CD4-positive, alpha-beta T cell (primary cell): ENCODE data around the gene DISP3. TPM values are rescaled to one million over a fixed set of nuclear protein-coding genes. Genes with fewer than 3 reads are reported as not detected.

Experiments
- ATAC-seq: fragments of 200-7000 bp; cut with Tn5 transposase; one replicate; pipeline ENCODE4 v1.10.0; 2022; ENCODE audit warnings: mild to moderate bottlenecking; ENCODE audit not compliant: poor library complexity
- CTCF ChIA-PET: fragments of 350-600 bp; sonication (Branson Sonifier 250); formaldehyde crosslinking; loops from one replicate; lab custom pipeline; 2021; ENCODE audit warnings: antibody characterized with exemption, inconsistent platforms; lab: Charles Lee
- POLR2A ChIA-PET: fragments of 350-600 bp; sonication (Branson Sonifier 250); formaldehyde crosslinking; loops from one replicate; lab custom pipeline; 2021; ENCODE audit warnings: antibody characterized with exemption, inconsistent platforms; lab: Charles Lee
- DNase-seq, 14 experiments: peaks; one replicate each; pipeline ENCODE4 v3.0.0-alpha.2; 2013 to 2020; ENCODE audit warnings: mixed read lengths in 2 of 14
- H3K27ac ChIP-seq, 2 donors: one replicate each; pipeline versions ENCODE4 v1.5.1 to v1.7.0; 2013; ENCODE audit warnings: low read length in 2 of 2, low read depth in 1 of 2, mild to moderate bottlenecking in 1 of 2
- H3K27me3 ChIP-seq, 2 experiments: 1 replicate in 1 of 2; 2 replicates in 1 of 2; pipeline versions ENCODE4 v1.6.1 to v1.7.0; 2013; ENCODE audit warnings: low read length in 2 of 2, control low read depth in 1 of 2, mild to moderate bottlenecking in 1 of 2, moderate library complexity in 1 of 2; ENCODE audit not compliant: insufficient read depth in 2 of 2, control insufficient read depth in 1 of 2
- H3K36me3 ChIP-seq: one replicate; pipeline ENCODE4 v1.6.1; 2013; ENCODE audit warnings: low read length, control low read depth; ENCODE audit not compliant: insufficient read depth
- H3K4me1 ChIP-seq: one replicate; pipeline ENCODE4 v1.6.1; 2013; ENCODE audit warnings: low read length, control low read depth; ENCODE audit not compliant: insufficient read depth
- H3K4me3 ChIP-seq: one replicate; pipeline ENCODE4 v1.5.1; 2013; ENCODE audit warnings: mild to moderate bottlenecking, low read length, moderate library complexity
- H3K9me3 ChIP-seq, 2 experiments: 1 replicate in 1 of 2; 2 replicates in 1 of 2; pipeline versions ENCODE4 v1.6.1 to v1.7.0; 2013; ENCODE audit warnings: low read length in 2 of 2, mild to moderate bottlenecking in 2 of 2, control low read depth in 1 of 2, moderate library complexity in 1 of 2; ENCODE audit not compliant: control insufficient read depth in 1 of 2, insufficient read depth in 1 of 2
- H3K27ac Mint-ChIP-seq: one replicate; pipeline ENCODE4 v1.8.0; 2020; ENCODE audit warnings: mixed read lengths
- H3K27me3 Mint-ChIP-seq: one replicate; pipeline ENCODE4 v1.8.0; 2021; ENCODE audit warnings: mixed read lengths
- H3K36me3 Mint-ChIP-seq: one replicate; pipeline ENCODE4 v1.8.0; 2021; ENCODE audit warnings: low read depth, mixed read lengths
- H3K4me1 Mint-ChIP-seq: one replicate; pipeline ENCODE4 v1.8.0; 2021; ENCODE audit warnings: low read depth, mixed read lengths
- H3K4me3 Mint-ChIP-seq: one replicate; pipeline ENCODE4 v1.8.0; 2020; ENCODE audit warnings: mild to moderate bottlenecking, mixed read lengths
- H3K9me3 Mint-ChIP-seq: one replicate; pipeline ENCODE4 v1.8.0; 2020; ENCODE audit warnings: mixed read lengths
- intact Hi-C, 2 experiments: fragments of 100-400 bp; cut with DNase I in 1 of 2; cut with micrococcal nuclease in 1 of 2; formaldehyde crosslinking; loops; one replicate each; pipeline versions ENCODE4 v1.15.1 to v1.9.0; 2023 to 2025; cut with DNase I, micrococcal nuclease
- total RNA-seq, 174 experiments: library from RNA in 2 of 174; stranded (reverse) in 2 of 174; gene quantifications; one replicate each; pipeline ENCODE4 v1.2.3 and lab custom pipeline; 2021 to 2026
- TF ChIP-seq, protein P1 (sequence below): fragments of 200-600 bp; IDR thresholded peaks from one replicate; pipeline ENCODE4 v1.8.0; 2022; ENCODE audit warnings: antibody characterized with exemption, mild to moderate bottlenecking

Gene DISP3
- total RNA-seq, 2 experiments from 2014 or later, result 0.55 to 0.56 TPM

DNA sequence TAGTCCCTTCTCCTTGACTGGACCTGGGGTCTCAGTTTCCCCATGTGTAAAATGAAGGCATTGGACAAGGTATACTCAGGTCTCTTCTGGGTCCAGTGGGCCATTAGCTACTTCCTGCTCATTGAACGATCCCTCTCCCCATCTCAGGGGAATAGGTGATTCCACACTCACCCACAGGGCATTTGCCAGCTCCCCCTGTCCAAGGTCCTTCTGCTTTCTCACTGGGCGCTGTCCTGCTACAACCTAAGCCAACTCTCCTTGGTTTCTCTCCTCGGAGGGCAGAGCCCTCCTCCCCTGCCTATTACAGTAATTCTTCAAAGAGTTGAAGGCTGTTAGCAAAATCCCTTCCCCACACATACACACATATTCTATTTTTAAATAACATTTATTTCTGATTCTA, 16.6 kb downstream of the DISP3 start:
- H3K27ac Mint-ChIP-seq, result no peak overlapping the region
- H3K9me3 Mint-ChIP-seq, result no peaks in the 10 kb centered on the region

DNA sequence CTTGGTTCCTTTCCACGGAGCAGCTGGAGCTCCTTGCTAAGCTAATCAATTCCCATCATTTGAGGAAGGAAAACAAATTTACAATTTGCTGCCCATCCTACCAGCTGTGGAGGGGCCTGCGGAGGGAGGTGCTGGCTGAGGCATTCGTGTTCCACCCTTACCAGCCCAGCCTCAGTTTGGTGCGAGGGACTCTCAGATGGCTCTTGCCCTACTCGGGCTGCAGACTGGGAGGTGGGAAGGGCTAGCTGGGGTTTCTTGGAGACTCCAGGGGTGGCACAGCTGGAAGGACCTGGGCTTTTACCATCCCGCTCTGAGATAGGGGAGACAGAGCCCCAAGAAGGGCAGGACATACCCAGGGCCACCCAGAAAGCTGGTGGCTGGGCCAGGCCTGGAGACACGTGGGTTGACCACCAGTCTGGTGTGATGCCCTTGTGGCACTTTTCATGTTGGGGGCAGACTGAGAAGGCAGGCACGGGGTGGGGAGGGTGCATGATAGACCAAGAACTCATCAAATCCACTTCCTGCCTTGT, 17.7 kb downstream of the DISP3 start:
- ATAC-seq, result no peak
- TF ChIP-seq, protein P1, sequence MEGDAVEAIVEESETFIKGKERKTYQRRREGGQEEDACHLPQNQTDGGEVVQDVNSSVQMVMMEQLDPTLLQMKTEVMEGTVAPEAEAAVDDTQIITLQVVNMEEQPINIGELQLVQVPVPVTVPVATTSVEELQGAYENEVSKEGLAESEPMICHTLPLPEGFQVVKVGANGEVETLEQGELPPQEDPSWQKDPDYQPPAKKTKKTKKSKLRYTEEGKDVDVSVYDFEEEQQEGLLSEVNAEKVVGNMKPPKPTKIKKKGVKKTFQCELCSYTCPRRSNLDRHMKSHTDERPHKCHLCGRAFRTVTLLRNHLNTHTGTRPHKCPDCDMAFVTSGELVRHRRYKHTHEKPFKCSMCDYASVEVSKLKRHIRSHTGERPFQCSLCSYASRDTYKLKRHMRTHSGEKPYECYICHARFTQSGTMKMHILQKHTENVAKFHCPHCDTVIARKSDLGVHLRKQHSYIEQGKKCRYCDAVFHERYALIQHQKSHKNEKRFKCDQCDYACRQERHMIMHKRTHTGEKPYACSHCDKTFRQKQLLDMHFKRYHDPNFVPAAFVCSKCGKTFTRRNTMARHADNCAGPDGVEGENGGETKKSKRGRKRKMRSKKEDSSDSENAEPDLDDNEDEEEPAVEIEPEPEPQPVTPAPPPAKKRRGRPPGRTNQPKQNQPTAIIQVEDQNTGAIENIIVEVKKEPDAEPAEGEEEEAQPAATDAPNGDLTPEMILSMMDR, result no peak
- Mint-ChIP-seq H3K36me3 (peaks cover under 1% of the 10 kb centered on the region), H3K27ac (no peak overlapping the region), H3K27me3 (peaks cover 29% of the 10 kb centered on the region), H3K4me3 (no peak overlapping the region), H3K9me3 (no peaks in the 10 kb centered on the region), H3K4me1 (no peaks in the 10 kb centered on the region)
- ChIA-PET POLR2A (no interaction called here), CTCF (no interaction called here)
- H3K9me3 ChIP-seq, result peaks cover 0 to 8% of the 10 kb centered on the region in 2 experiments
- no peak for DNase-seq
- no peaks in the 10 kb centered on the region for H3K36me3 ChIP-seq
- no peak overlapping the region for H3K27ac ChIP-seq
- H3K4me3 ChIP-seq, result no peak overlapping the region
- H3K27me3 ChIP-seq, result peaks cover 7 to 8% of the 10 kb centered on the region in 2 experiments
- intact Hi-C loops, result no loop called here
- no peaks in the 10 kb centered on the region for H3K4me1 ChIP-seq

More for the DNA sequence above, 16.6 kb downstream of the DISP3 start:
- Mint-ChIP-seq H3K4me1 (no peaks in the 10 kb centered on the region), H3K4me3 (no peak overlapping the region), H3K27me3 (peaks cover 26% of the 10 kb centered on the region), H3K36me3 (no peaks in the 10 kb centered on the region)
- H3K9me3 ChIP-seq, result no peaks in the 10 kb centered on the region
- intact Hi-C loops, result no loop called here
- H3K4me1 ChIP-seq, result no peaks in the 10 kb centered on the region
- TF ChIP-seq, protein P1, result no peak
- H3K4me3 ChIP-seq, result no peak overlapping the region
- CTCF ChIA-PET, result no interaction called here
- ATAC-seq (no peak), DNase-seq (no peak)
- POLR2A ChIA-PET, result no interaction called here
- H3K36me3 ChIP-seq, result no peaks in the 10 kb centered on the region
- H3K27me3 ChIP-seq, result peaks cover 3 to 8% of the 10 kb centered on the region in 2 experiments
- H3K27ac ChIP-seq, result no peak overlapping the region

DNA sequence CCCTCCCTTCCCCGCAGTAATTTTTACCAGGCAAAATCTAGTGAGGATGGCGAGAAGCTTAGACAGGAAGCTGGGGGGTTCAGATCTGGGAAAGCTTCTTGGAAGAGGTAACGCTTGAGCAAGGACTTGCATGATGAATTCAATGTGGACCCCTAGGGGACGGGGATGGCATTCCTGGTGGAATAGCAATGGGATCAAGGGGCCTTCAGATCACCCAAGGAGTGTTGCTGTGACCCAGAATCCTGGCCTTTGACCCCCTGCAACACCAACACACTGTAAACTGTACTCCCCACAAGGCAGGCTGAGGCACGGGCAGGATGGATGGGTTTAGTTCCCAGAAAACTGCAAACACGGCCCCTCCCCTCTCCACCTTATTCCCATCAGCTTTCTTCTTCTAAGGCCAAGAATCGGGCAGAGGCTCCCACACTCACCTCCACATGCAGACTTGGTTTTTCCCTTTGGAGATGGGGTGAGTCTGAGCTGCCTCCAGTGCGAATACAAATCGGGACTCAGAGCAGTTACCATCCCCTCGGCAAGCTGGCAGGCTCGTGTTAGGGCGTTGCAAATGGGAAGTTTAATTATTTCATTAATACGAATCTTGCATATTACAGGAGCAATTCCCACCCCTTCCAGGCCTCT, 20.1 kb downstream of the DISP3 start:
- Mint-ChIP-seq H3K27ac (no peak overlapping the region), H3K36me3 (peaks cover 11% of the 10 kb centered on the region), H3K4me3 (no peak overlapping the region), H3K27me3 (peaks cover 38% of the 10 kb centered on the region), H3K4me1 (no peaks in the 10 kb centered on the region), H3K9me3 (peaks cover 4% of the 10 kb centered on the region)
- H3K4me3 ChIP-seq, result no peak overlapping the region
- intact Hi-C loops, result no loop called here
- no peaks in the 10 kb centered on the region for H3K4me1 ChIP-seq
- no peak for DNase-seq
- H3K9me3 ChIP-seq, result peaks cover 5 to 20% of the 10 kb centered on the region in 2 experiments
- TF ChIP-seq, protein P1, result no peak
- H3K36me3 ChIP-seq, result no peaks in the 10 kb centered on the region
- peaks cover 7 to 8% of the 10 kb centered on the region in 2 experiments for H3K27me3 ChIP-seq
- no peak for ATAC-seq
- ChIA-PET POLR2A (no interaction called here), CTCF (no interaction called here)
- no peak overlapping the region for H3K27ac ChIP-seq
